Neural crest cell (in vitro differentiated cells): ENCODE measurements around the gene NUP42. TPM values are rescaled to one million over a fixed set of nuclear protein-coding genes. Genes with fewer than 3 reads are reported as not detected.
A peak's percentile ranks its signal among the peaks of the same experiment; 100 is the strongest.

Experiments
- DNase-seq: peaks from one replicate; pipeline ENCODE4 v3.0.0; 2021; ENCODE audit warnings: low read depth, mixed read lengths, low spot score
- H3K27ac Mint-ChIP-seq: one replicate; pipeline ENCODE4 v1.8.0; 2021; ENCODE audit warnings: mild to moderate bottlenecking, mixed read lengths; ENCODE audit not compliant: unreplicated experiment
- H3K27me3 Mint-ChIP-seq: 2 replicates; pipeline ENCODE4 v1.8.0; 2021; ENCODE audit warnings: low read depth, mild to moderate bottlenecking, mixed read lengths
- H3K36me3 Mint-ChIP-seq: 2 replicates; pipeline ENCODE4 v1.8.0; 2021; ENCODE audit warnings: low read depth, mild to moderate bottlenecking, mixed read lengths
- H3K4me1 Mint-ChIP-seq: 2 replicates; pipeline ENCODE4 v1.8.0; 2021; ENCODE audit warnings: mixed read lengths
- H3K4me3 Mint-ChIP-seq: one replicate; pipeline ENCODE4 v1.8.0; 2021; ENCODE audit warnings: mild to moderate bottlenecking, mixed read lengths
- H3K9me3 Mint-ChIP-seq: 2 replicates; pipeline ENCODE4 v1.8.0; 2021; ENCODE audit warnings: mixed read lengths
- CTCF ChIP-seq: fragments of 200-600 bp; sonication (generic); conservative IDR thresholded peaks from 2 replicates; pipeline ENCODE4 v1.5.0; 2021; ENCODE audit warnings: antibody characterized with exemption, mild to moderate bottlenecking
- total RNA-seq: library from RNA; stranded (reverse); gene quantifications from 2 replicates; pipeline ENCODE4 v1.2.1, GENCODE V29; 2021

Gene NUP42
- total RNA-seq, 1 donor from 2014 or later: 50.3 TPM

GRCh38 chr7:23168111-23168885, 13.6 kb upstream of the NUP42 start:
- DNase-seq: no peak
- H3K9me3 Mint-ChIP-seq: no peaks in the 10 kb centered on the region
- no peaks in the 10 kb centered on the region for H3K4me1 Mint-ChIP-seq
- no peak overlapping the region for H3K4me3 Mint-ChIP-seq
- TF ChIP-seq CTCF: no peak
- H3K36me3 Mint-ChIP-seq: no peaks in the 10 kb centered on the region
- no peak overlapping the region for H3K27ac Mint-ChIP-seq
- no peaks in the 10 kb centered on the region for H3K27me3 Mint-ChIP-seq

DNA sequence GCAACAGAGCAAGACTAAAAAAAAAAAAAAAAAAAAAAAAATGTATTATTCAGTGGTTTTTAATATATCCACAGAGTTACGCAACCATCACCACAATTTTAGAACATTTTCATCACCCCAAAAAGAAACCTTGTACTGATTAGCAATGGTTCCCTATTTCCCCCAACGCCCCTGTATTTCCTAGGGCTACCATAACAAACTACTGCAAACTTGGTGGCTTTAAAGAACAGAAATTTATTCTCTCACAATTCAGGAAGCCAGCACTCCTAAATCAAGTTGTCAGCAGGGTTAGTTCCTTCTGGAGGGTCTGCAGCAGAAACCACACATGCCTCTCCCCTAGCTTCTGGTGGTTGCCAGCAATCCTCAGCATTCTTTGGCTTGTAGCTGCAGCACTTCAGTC, 5.9 kb upstream of the NUP42 start:
- Mint-ChIP-seq H3K4me3 (no peak overlapping the region), H3K27ac (no peak overlapping the region), H3K4me1 (peaks cover 5% of the 10 kb centered on the region), H3K9me3 (no peaks in the 10 kb centered on the region), H3K27me3 (no peaks in the 10 kb centered on the region), H3K36me3 (no peaks in the 10 kb centered on the region)
- no peak for DNase-seq
- no peak for TF ChIP-seq CTCF

GRCh38 chr7:23183279-23184012, 1.6 kb downstream of the NUP42 start:
- DNase-seq: no peak
- peak overlapping the region; percentile 89 for H3K4me3 Mint-ChIP-seq
- H3K27me3 Mint-ChIP-seq: no peaks in the 10 kb centered on the region
- H3K27ac Mint-ChIP-seq: peak overlapping the region; percentile 62
- H3K36me3 Mint-ChIP-seq: no peaks in the 10 kb centered on the region
- no peak for TF ChIP-seq CTCF
- H3K9me3 Mint-ChIP-seq: no peaks in the 10 kb centered on the region
- peaks cover 32% of the 10 kb centered on the region for H3K4me1 Mint-ChIP-seq

DNA sequence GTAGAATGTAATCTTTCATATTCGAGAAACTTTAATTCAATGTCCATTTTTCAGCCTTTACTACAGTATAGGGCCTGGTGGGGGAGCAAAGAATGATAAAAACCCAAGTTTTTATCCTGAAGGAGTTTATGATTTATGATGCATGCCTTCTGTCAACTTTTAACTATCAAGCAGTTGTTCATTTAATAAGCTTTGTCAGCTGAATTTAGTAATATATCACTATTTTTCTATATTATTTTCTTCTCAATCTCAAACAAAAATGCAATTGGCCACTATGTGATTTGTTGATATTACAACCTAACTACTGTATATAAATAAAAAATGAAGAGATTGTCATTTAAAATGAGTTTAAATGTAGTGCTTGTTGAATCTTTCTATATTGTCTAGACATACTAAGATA, 2.4 kb downstream of the NUP42 start:
- no peaks in the 10 kb centered on the region for H3K27me3 Mint-ChIP-seq
- DNase-seq: no peak
- TF ChIP-seq CTCF: no peak
- peaks cover 32% of the 10 kb centered on the region for H3K4me1 Mint-ChIP-seq
- peaks cover 2% of the 10 kb centered on the region for H3K36me3 Mint-ChIP-seq
- H3K27ac Mint-ChIP-seq: no peak overlapping the region
- no peaks in the 10 kb centered on the region for H3K9me3 Mint-ChIP-seq
- peak overlapping the region; percentile 85 for H3K4me3 Mint-ChIP-seq

- Mint-ChIP-seq H3K36me3 (peaks cover 3% of the 10 kb centered on the region), H3K4me1 (peaks cover 32% of the 10 kb centered on the region), H3K9me3 (no peaks in the 10 kb centered on the region), H3K27ac (no peak overlapping the region), H3K27me3 (no peaks in the 10 kb centered on the region), H3K4me3 (peak overlapping the region; percentile 85)
- TF ChIP-seq CTCF: peak; percentile 61
- peak; percentile 35 for DNase-seq
Observed at GRCh38 chr7:23184709-23185359, 3.0 kb downstream of the NUP42 start.
